EL (cell line): ENCODE measurements around the gene CKMT1A.
"Not testable (repeated sequence)": the region's sequence is repeated elsewhere in the genome, so short reads cannot be mapped to it uniquely, and the experiment has no call there.

Experiments
- DNase-seq: peaks from one replicate; pipeline ENCODE4 v3.0.0-alpha.2; 2016

Gene CKMT1A

GRCh38 chr15:43693148-43694022 lies at the start of gene CKMT1A:
Gene CKMT1A (plus strand): TSS chr15:43693859. CDS start chr15:43694051, 192 bp downstream.
- not testable (repeated sequence) for DNase-seq

- DNase-seq = no peak
Measured at GRCh38 chr15:43648649-43649429, 44.8 kb upstream of the CKMT1A start, which contains the start of gene CATSPER2. Gene CATSPER2 (minus strand): TSS chr15:43648844. CDS start chr15:43648061, 783 bp downstream.

GRCh38 chr15:43649430-43649926 lies 44.2 kb upstream of the CKMT1A start:
- not testable (repeated sequence) for DNase-seq

- not testable (repeated sequence) for DNase-seq
Measured at GRCh38 chr15:43659727-43660126, 33.9 kb upstream of the CKMT1A start.

- DNase-seq = not testable (repeated sequence)
Measured at GRCh38 chr15:43662293-43662692, 31.4 kb upstream of the CKMT1A start.

GRCh38 chr15:43663333-43663732 lies 30.3 kb upstream of the CKMT1A start:
- not testable (repeated sequence) for DNase-seq

- not testable (repeated sequence) for DNase-seq
Measured at GRCh38 chr15:43666177-43666576, 27.5 kb upstream of the CKMT1A start.

- DNase-seq = not testable (repeated sequence)
Measured at GRCh38 chr15:43674175-43674574, 19.5 kb upstream of the CKMT1A start.

- DNase-seq = not testable (repeated sequence)
Measured at GRCh38 chr15:43689604-43690301, 3.9 kb upstream of the CKMT1A start.

- not testable (repeated sequence) for DNase-seq
Measured at GRCh38 chr15:43692679-43693078, 980 bp upstream of the CKMT1A start.

GRCh38 chr15:43702174-43702573 lies 8.5 kb downstream of the CKMT1A start:
- DNase-seq = no peak

GRCh38 chr15:43702701-43703424 lies 9.2 kb downstream of the CKMT1A start:
- no peak for DNase-seq

GRCh38 chr15:43710431-43711131 lies 16.9 kb downstream of the CKMT1A start:
- DNase-seq = not testable (repeated sequence)

- DNase-seq = no peak
Measured at GRCh38 chr15:43723151-43723550, 29.5 kb downstream of the CKMT1A start.

- not testable (repeated sequence) for DNase-seq
Measured at GRCh38 chr15:43726306-43726705, 32.6 kb downstream of the CKMT1A start.

- DNase-seq = peak; percentile 51
Measured at GRCh38 chr15:43728053-43728725, 34.5 kb downstream of the CKMT1A start.

- no peak for DNase-seq
Measured at GRCh38 chr15:43735416-43735815, 41.8 kb downstream of the CKMT1A start.

GRCh38 chr15:43746245-43746902 lies 52.7 kb downstream of the CKMT1A start, which contains the start of gene PDIA3:
Gene PDIA3 (plus strand): TSS chr15:43746438. CDS start chr15:43746540, 102 bp downstream.
- peak; percentile 90 for DNase-seq

- DNase-seq = peak; percentile 53
Measured at GRCh38 chr15:43746903-43747309, 53.2 kb downstream of the CKMT1A start.

GRCh38 chr15:43748376-43748775 lies 54.7 kb downstream of the CKMT1A start:
- DNase-seq = peak; percentile 26
